Activated naive CD8-positive, alpha-beta T cell (primary cell): Measurements from ENCODE around the gene LIPE.

ENCODE experiments used
- H3K27ac Mint-ChIP-seq: one replicate; pipeline ENCODE4 v1.8.0; 2021; ENCODE audit warnings: mixed read lengths
- H3K27me3 Mint-ChIP-seq: one replicate; pipeline ENCODE4 v1.8.0; 2021; ENCODE audit warnings: mixed read lengths
- H3K36me3 Mint-ChIP-seq: one replicate; pipeline ENCODE4 v1.8.0; 2021; ENCODE audit warnings: mixed read lengths
- H3K4me1 Mint-ChIP-seq: one replicate; pipeline ENCODE4 v1.8.0; 2021; ENCODE audit warnings: low read depth, mixed read lengths
- H3K4me3 Mint-ChIP-seq: one replicate; pipeline ENCODE4 v1.8.0; 2021; ENCODE audit warnings: mild to moderate bottlenecking, mixed read lengths
- H3K9me3 Mint-ChIP-seq: one replicate; pipeline ENCODE4 v1.8.0; 2021; ENCODE audit warnings: low read depth, mixed read lengths

The LIPE gene

GRCh38 chr19:42411581-42412178, 15.5 kb downstream of the LIPE start:
- Mint-ChIP-seq H3K4me3 (no peak overlapping the region), H3K27ac (no peak overlapping the region), H3K9me3 (no peaks in the 10 kb centered on the region), H3K36me3 (no peaks in the 10 kb centered on the region), H3K4me1 (peaks cover 4% of the 10 kb centered on the region), H3K27me3 (no peaks in the 10 kb centered on the region)

- no peaks in the 10 kb centered on the region for H3K27me3 Mint-ChIP-seq
- H3K4me1 Mint-ChIP-seq = peaks cover 4% of the 10 kb centered on the region
- H3K9me3 Mint-ChIP-seq = no peaks in the 10 kb centered on the region
- no peak overlapping the region for H3K4me3 Mint-ChIP-seq
- no peaks in the 10 kb centered on the region for H3K36me3 Mint-ChIP-seq
- H3K27ac Mint-ChIP-seq = no peak overlapping the region
Observed at GRCh38 chr19:42410371-42410770, 16.8 kb downstream of the LIPE start.

- H3K4me1 Mint-ChIP-seq = peaks cover 4% of the 10 kb centered on the region
- H3K27me3 Mint-ChIP-seq = no peaks in the 10 kb centered on the region
- no peak overlapping the region for H3K4me3 Mint-ChIP-seq
- H3K36me3 Mint-ChIP-seq = no peaks in the 10 kb centered on the region
- H3K9me3 Mint-ChIP-seq = no peaks in the 10 kb centered on the region
- H3K27ac Mint-ChIP-seq = no peak overlapping the region
Observed at GRCh38 chr19:42409477-42409876, 17.7 kb downstream of the LIPE start.

- Mint-ChIP-seq H3K4me1 (no peaks in the 10 kb centered on the region), H3K27me3 (no peaks in the 10 kb centered on the region), H3K9me3 (no peaks in the 10 kb centered on the region), H3K4me3 (no peak overlapping the region), H3K36me3 (no peaks in the 10 kb centered on the region), H3K27ac (no peak overlapping the region)
Observed at GRCh38 chr19:42407816-42408175, 19.4 kb downstream of the LIPE start.

- Mint-ChIP-seq H3K4me3 (no peak overlapping the region), H3K27ac (no peak overlapping the region), H3K4me1 (no peaks in the 10 kb centered on the region), H3K9me3 (no peaks in the 10 kb centered on the region), H3K36me3 (no peaks in the 10 kb centered on the region), H3K27me3 (no peaks in the 10 kb centered on the region)
Observed at GRCh38 chr19:42407085-42407815, 19.9 kb downstream of the LIPE start.

GRCh38 chr19:42406111-42406510, 21.1 kb downstream of the LIPE start:
- Mint-ChIP-seq H3K36me3 (no peaks in the 10 kb centered on the region), H3K27ac (no peak overlapping the region), H3K4me1 (peaks cover 6% of the 10 kb centered on the region), H3K27me3 (no peaks in the 10 kb centered on the region), H3K4me3 (no peak overlapping the region), H3K9me3 (no peaks in the 10 kb centered on the region)

GRCh38 chr19:42403586-42403985, 23.6 kb downstream of the LIPE start:
- Mint-ChIP-seq H3K4me1 (peaks cover 9% of the 10 kb centered on the region), H3K4me3 (no peak overlapping the region), H3K9me3 (no peaks in the 10 kb centered on the region), H3K27me3 (no peaks in the 10 kb centered on the region), H3K27ac (no peak overlapping the region), H3K36me3 (no peaks in the 10 kb centered on the region)

- Mint-ChIP-seq H3K27ac (no peak overlapping the region), H3K4me3 (peak overlapping the region; percentile 83), H3K36me3 (no peaks in the 10 kb centered on the region), H3K9me3 (no peaks in the 10 kb centered on the region), H3K4me1 (peaks cover 14% of the 10 kb centered on the region), H3K27me3 (no peaks in the 10 kb centered on the region)
Observed at GRCh38 chr19:42402376-42403116, 24.6 kb downstream of the LIPE start.

GRCh38 chr19:42401365-42402303, 25.6 kb downstream of the LIPE start:
- Mint-ChIP-seq H3K36me3 (no peaks in the 10 kb centered on the region), H3K27ac (peak overlapping the region; percentile 50), H3K9me3 (no peaks in the 10 kb centered on the region), H3K4me3 (peak overlapping the region; percentile 83), H3K4me1 (peaks cover 20% of the 10 kb centered on the region), H3K27me3 (no peaks in the 10 kb centered on the region)

- H3K4me1 Mint-ChIP-seq = peaks cover 26% of the 10 kb centered on the region
- no peaks in the 10 kb centered on the region for H3K9me3 Mint-ChIP-seq
- no peaks in the 10 kb centered on the region for H3K27me3 Mint-ChIP-seq
- no peak overlapping the region for H3K27ac Mint-ChIP-seq
- peak overlapping the region; percentile 82 for H3K4me3 Mint-ChIP-seq
- no peaks in the 10 kb centered on the region for H3K36me3 Mint-ChIP-seq
Observed at GRCh38 chr19:42400404-42400803, 26.8 kb downstream of the LIPE start.

GRCh38 chr19:42397263-42398166, 29.7 kb downstream of the LIPE start:
- Mint-ChIP-seq H3K4me1 (peaks cover 29% of the 10 kb centered on the region), H3K27me3 (no peaks in the 10 kb centered on the region)

GRCh38 chr19:42396381-42397262, 30.6 kb downstream of the LIPE start:
- peak overlapping the region; percentile 86 for H3K4me3 Mint-ChIP-seq
- H3K9me3 Mint-ChIP-seq = no peaks in the 10 kb centered on the region
- no peaks in the 10 kb centered on the region for H3K27me3 Mint-ChIP-seq
- peak overlapping the region; percentile 89 for H3K27ac Mint-ChIP-seq
- H3K36me3 Mint-ChIP-seq = no peaks in the 10 kb centered on the region
- peaks cover 25% of the 10 kb centered on the region for H3K4me1 Mint-ChIP-seq

More at GRCh38 chr19:42397263-42398166, 29.7 kb downstream of the LIPE start:
- H3K4me3 Mint-ChIP-seq = peak overlapping the region; percentile 86
- no peaks in the 10 kb centered on the region for H3K9me3 Mint-ChIP-seq
- peak overlapping the region; percentile 89 for H3K27ac Mint-ChIP-seq
- no peaks in the 10 kb centered on the region for H3K36me3 Mint-ChIP-seq

- peaks cover 20% of the 10 kb centered on the region for H3K4me1 Mint-ChIP-seq
- no peaks in the 10 kb centered on the region for H3K36me3 Mint-ChIP-seq
- H3K27ac Mint-ChIP-seq = no peak overlapping the region
- H3K4me3 Mint-ChIP-seq = no peak overlapping the region
- H3K27me3 Mint-ChIP-seq = peaks cover 3% of the 10 kb centered on the region
- no peaks in the 10 kb centered on the region for H3K9me3 Mint-ChIP-seq
Observed at GRCh38 chr19:42394751-42395150, 32.4 kb downstream of the LIPE start.
